H1 (cell line): Measurements from ENCODE around the gene NCCRP1. TPM values are rescaled to one million over a fixed set of nuclear protein-coding genes. Genes with fewer than 3 reads are reported as not detected.

Experiments
- CTCF ChIA-PET: fragments of 300-600 bp; sonication (Branson Sonifier 250); formaldehyde crosslinking; loops from one replicate; lab custom pipeline; 2021; ENCODE audit not compliant: partially characterized antibody; lab: Charles Lee
- POLR2A ChIA-PET: fragments of 300-600 bp; sonication (Branson Sonifier 250); formaldehyde crosslinking; loops from one replicate; lab custom pipeline; 2021; ENCODE audit warnings: inconsistent platforms; ENCODE audit not compliant: partially characterized antibody; lab: Charles Lee
- DNase-seq, 2 experiments: peaks; one replicate each; pipeline versions ENCODE4 v3.0.0 to v3.0.0-alpha.2; 2010 to 2022; ENCODE audit warnings: low spot score in 2 of 2, low read depth in 1 of 2, mixed read lengths in 1 of 2
- FAIRE-seq: peaks from 2 replicates; lab custom pipeline; 2011; peaks lifted over from hg19 to GRCh38; lab: Jason Lieb, UNC
- H2AFZ ChIP-seq: 2 replicates; pipeline ENCODE4 v1.8.1; 2012; ENCODE audit warnings: low read length, inconsistent platforms
- H2AK5ac ChIP-seq: 2 replicates; pipeline ENCODE4 v1.6.1; 2013; ENCODE audit warnings: low read depth, low read length
- H2BK120ac ChIP-seq: replicated peaks from 2 replicates; pipeline ENCODE3; 2013; ENCODE audit warnings: low read depth, low read length, inconsistent platforms
- H2BK12ac ChIP-seq: 2 replicates; pipeline ENCODE4 v1.6.1; 2013; ENCODE audit warnings: low read depth, low read length
- H2BK15ac ChIP-seq: 2 replicates; pipeline ENCODE4 v1.6.1; 2013; ENCODE audit warnings: low read length
- H2BK20ac ChIP-seq: 2 replicates; pipeline ENCODE4 v1.6.1; 2013; ENCODE audit warnings: low read length
- H2BK5ac ChIP-seq: 2 replicates; pipeline ENCODE4 v1.6.1; 2013; ENCODE audit warnings: low read depth, low read length
- H3K14ac ChIP-seq: 2 replicates; pipeline ENCODE4 v1.6.1; 2013; ENCODE audit warnings: inconsistent platforms; ENCODE audit not compliant: insufficient read length
- H3K18ac ChIP-seq: 2 replicates; pipeline ENCODE4 v1.6.1; 2013; ENCODE audit warnings: low read length; ENCODE audit errors: extremely low read depth
- H3K23ac ChIP-seq: 2 replicates; pipeline ENCODE4 v1.6.1; 2013; ENCODE audit warnings: inconsistent platforms; ENCODE audit not compliant: insufficient read length
- H3K23me2 ChIP-seq: 2 replicates; pipeline ENCODE4 v1.6.1; 2013; ENCODE audit warnings: low read depth, low read length
- H3K27ac ChIP-seq: 2 replicates; pipeline ENCODE4 v1.6.1; 2011; ENCODE audit warnings: low read depth, low read length, inconsistent platforms
- H3K27me3 ChIP-seq, 4 experiments: replicated peaks in 1 of 4; 1 replicate in 1 of 4; 2 replicates in 3 of 4; pipeline versions ENCODE4 v1.6.1 to v1.8.1; 2011 to 2013; ENCODE audit warnings: low read length in 3 of 4, mild to moderate bottlenecking in 3 of 4, inconsistent platforms in 2 of 4, mixed read lengths in 2 of 4, moderate library complexity in 1 of 4; ENCODE audit not compliant: control insufficient read depth in 3 of 4, insufficient read depth in 3 of 4; ENCODE audit errors: extremely low read depth in 1 of 4
- H3K36me3 ChIP-seq, 4 experiments: 2 replicates each; pipeline versions ENCODE4 v1.6.1 to v1.8.1; 2011 to 2013; ENCODE audit warnings: mild to moderate bottlenecking in 4 of 4, low read length in 3 of 4, moderate library complexity in 2 of 4, control low read depth in 1 of 4, inconsistent platforms in 1 of 4; ENCODE audit not compliant: insufficient read depth in 4 of 4, control insufficient read depth in 2 of 4
- H3K4ac ChIP-seq: replicated peaks from 2 replicates; pipeline ENCODE3; 2013; ENCODE audit warnings: low read length, low read depth, mixed read lengths, inconsistent platforms; ENCODE audit not compliant: insufficient read length
- H3K4me1 ChIP-seq, 4 experiments: replicated peaks in 1 of 4; 1 replicate in 1 of 4; 2 replicates in 3 of 4; pipeline versions ENCODE4 v1.6.1 to v1.8.1; 2011 to 2013; ENCODE audit warnings: low read length in 3 of 4, inconsistent platforms in 2 of 4, mixed read lengths in 1 of 4; ENCODE audit not compliant: insufficient read depth in 4 of 4, control insufficient read depth in 3 of 4
- H3K4me2 ChIP-seq, 2 experiments: 2 replicates each; pipeline versions ENCODE4 v1.6.1 to v1.8.1; 2011 to 2013; ENCODE audit warnings: low read depth in 2 of 2, low read length in 2 of 2, control low read depth in 1 of 2, inconsistent platforms in 1 of 2, mild to moderate bottlenecking in 1 of 2; ENCODE audit not compliant: insufficient read depth in 1 of 2
- H3K4me3 ChIP-seq, 4 experiments: fragments of 200-600, 300-600 bp in 1 of 4; sonication (generic), shearing (Covaris generic), sonication (Bioruptor Twin) in 1 of 4; 2 replicates each; pipeline versions ENCODE4 v1.5.1 to v1.8.1; 2011 to 2016; ENCODE audit warnings: low read length in 4 of 4, low read depth in 3 of 4, control low read depth in 2 of 4, inconsistent platforms in 2 of 4, mild to moderate bottlenecking in 2 of 4, mixed read lengths in 1 of 4, moderate library complexity in 1 of 4; ENCODE audit not compliant: insufficient read depth in 2 of 4; ENCODE audit errors: extremely low read depth in 1 of 4
- H3K56ac ChIP-seq: replicated peaks from 2 replicates; pipeline ENCODE3; 2013; ENCODE audit warnings: low read depth, mild to moderate bottlenecking, mixed read lengths, low read length, inconsistent platforms; ENCODE audit not compliant: insufficient read length
- H3K79me1 ChIP-seq: 2 replicates; pipeline ENCODE4 v1.6.1; 2013; ENCODE audit warnings: low read depth, low read length, control low read depth
- H3K79me2 ChIP-seq, 2 experiments: 2 replicates each; pipeline versions ENCODE4 v1.6.1 to v1.8.1; 2012 to 2013; ENCODE audit warnings: low read length in 2 of 2, mild to moderate bottlenecking in 2 of 2, inconsistent platforms in 1 of 2; ENCODE audit not compliant: insufficient read depth in 2 of 2, control insufficient read depth in 1 of 2
- H3K9ac ChIP-seq, 4 experiments: replicated peaks in 1 of 4; 1 replicate in 1 of 4; 2 replicates in 3 of 4; pipeline versions ENCODE4 v1.6.1 to v1.8.1; 2011 to 2013; ENCODE audit warnings: low read depth in 3 of 4, low read length in 3 of 4, control low read depth in 2 of 4, mild to moderate bottlenecking in 2 of 4, moderate library complexity in 2 of 4, inconsistent platforms in 1 of 4; ENCODE audit errors: extremely low read depth in 1 of 4
- H3K9me3 ChIP-seq, 2 experiments: 2 replicates each; pipeline versions ENCODE4 v1.6.1 to v1.8.1; 2012 to 2013; ENCODE audit warnings: mild to moderate bottlenecking in 2 of 2, moderate library complexity in 2 of 2, control low read depth in 1 of 2, inconsistent platforms in 1 of 2, low read depth in 1 of 2, low read length in 1 of 2, mixed read lengths in 1 of 2; ENCODE audit not compliant: insufficient read depth in 2 of 2
- H4K20me1 ChIP-seq, 2 experiments: replicated peaks in 1 of 2; 2 replicates each; pipeline versions ENCODE3 to v1.8.1; 2011 to 2013; ENCODE audit warnings: inconsistent platforms in 2 of 2, low read length in 2 of 2, mild to moderate bottlenecking in 1 of 2; ENCODE audit not compliant: insufficient read depth in 2 of 2, control insufficient read depth in 1 of 2
- H4K5ac ChIP-seq: 2 replicates; pipeline ENCODE4 v1.6.1; 2013; ENCODE audit warnings: low read length, low read depth, mixed read lengths, inconsistent platforms; ENCODE audit not compliant: insufficient read length
- H4K8ac ChIP-seq: 2 replicates; pipeline ENCODE4 v1.8.0; 2013; ENCODE audit warnings: mild to moderate bottlenecking, moderate library complexity, low read length, inconsistent platforms; ENCODE audit not compliant: insufficient read depth; ENCODE audit errors: extremely low read depth
- H4K91ac ChIP-seq: replicated peaks from 2 replicates; pipeline ENCODE3; 2013; ENCODE audit warnings: low read length, mixed read lengths, inconsistent platforms; ENCODE audit not compliant: insufficient read length
- BRCA1 ChIP-seq: IDR thresholded peaks from 2 replicates; pipeline ENCODE4 v1.6.1; 2012; ENCODE audit warnings: low read depth, low read length, improper control_type of control experiment
- CHD1 ChIP-seq: IDR thresholded peaks from 2 replicates; pipeline ENCODE4 v1.6.1; 2012; ENCODE audit warnings: low read depth, low read length, improper control_type of control experiment
- CTBP2 ChIP-seq: IDR thresholded peaks from 2 replicates; pipeline ENCODE4 v1.7.0; 2011; ENCODE audit warnings: borderline replicate concordance, mild to moderate bottlenecking, moderate library complexity, mixed read lengths, low read length; ENCODE audit not compliant: insufficient read depth, insufficient read length
- EGR1 ChIP-seq: IDR thresholded peaks from 2 replicates; pipeline ENCODE4 v1.6.1; 2011; ENCODE audit warnings: low read depth, low read length, borderline replicate concordance
- EZH2 ChIP-seq: fragments of 200-600 bp; sonication (generic); IDR thresholded peaks from 2 replicates; pipeline ENCODE4 v1.7.1; 2012; ENCODE audit warnings: low read depth, mild to moderate bottlenecking, moderate library complexity, low read length, inconsistent platforms; ENCODE audit not compliant: severe bottlenecking
- RXRA ChIP-seq: IDR thresholded peaks from 2 replicates; pipeline ENCODE4 v1.6.1; 2011; ENCODE audit warnings: low read depth, mild to moderate bottlenecking, low read length, moderate library complexity; ENCODE audit not compliant: insufficient read depth
- SIX5 ChIP-seq: IDR thresholded peaks from 2 replicates; pipeline ENCODE4 v1.6.1; 2011; ENCODE audit warnings: mild to moderate bottlenecking, low read depth, low read length
- SP2 ChIP-seq: IDR thresholded peaks from 2 replicates; pipeline ENCODE4 v1.6.1; 2012; ENCODE audit warnings: mild to moderate bottlenecking, low read length, inconsistent platforms
- SUZ12 ChIP-seq: fragments of 200-600 bp; sonication (generic); IDR thresholded peaks from 2 replicates; pipeline ENCODE4 v1.6.1; 2012; ENCODE audit warnings: mild to moderate bottlenecking, inconsistent platforms, low read length, moderate library complexity, mixed read lengths
- YY1 ChIP-seq: IDR thresholded peaks from 2 replicates; pipeline ENCODE4 v1.6.1; 2011; ENCODE audit warnings: low read depth, mild to moderate bottlenecking, low read length
- ZNF274 ChIP-seq: IDR thresholded peaks from 2 replicates; pipeline ENCODE4 v1.7.0; 2012; ENCODE audit warnings: low read length, borderline replicate concordance; ENCODE audit errors: extremely low read depth
- WGBS, 2 experiments: shearing (Covaris generic) in 1 of 2; methylation state at CpG; one replicate each; pipeline versions ENCODE4 v1.1.6 to v1.1.7; 2013 to 2015; ENCODE audit warnings: low lambda C conversion rate in 2 of 2, mixed read lengths in 2 of 2, inconsistent platforms in 1 of 2, low coverage in 1 of 2, missing lambda C conversion rate in 1 of 2; ENCODE audit not compliant: insufficient replicate concordance in 2 of 2, insufficient coverage in 1 of 2, insufficient read length in 1 of 2; ENCODE audit errors: extremely low coverage in 1 of 2, missing lambda C conversion rate in 1 of 2; 5-methylcytosine and 5-hydroxymethylcytosine counted together
- polyA plus RNA-seq, 7 experiments: library from polyadenylated mRNA; depleted of rRNA in 3 of 7; stranded (reverse) in 5 of 7; unstranded in 2 of 7; fragments of >200 nt in 5 of 7; fragments of 200-250 nt in 2 of 7; gene quantifications; 1 replicate in 5 of 7; 2 replicates in 1 of 7; 4 replicates in 1 of 7; pipeline versions ENCODE4 v1.2.1 to v1.2.3, GENCODE V29; 2011 to 2013; ENCODE audit warnings: missing spikeins in 2 of 7, mixed read lengths in 2 of 7
- total RNA-seq: library from RNA; stranded (reverse); fragmentation: NEBNext Ultra II Directional; extraction: Animal tissue kit (Norgen Biotek cat#: 25700); gene quantifications from 2 replicates; pipeline ENCODE4 v1.2.1, GENCODE V29; 2021
- TF ChIP-seq, protein P1 (sequence below): IDR thresholded peaks from 2 replicates; pipeline ENCODE4 v1.6.1; 2011; ENCODE audit warnings: low read depth, mild to moderate bottlenecking, low read length; ENCODE audit not compliant: insufficient read depth
- TF ChIP-seq, protein P2 (sequence below): IDR thresholded peaks from 2 replicates; pipeline ENCODE4 v1.6.1; 2012; ENCODE audit warnings: inconsistent platforms

NCCRP1 gene
- total and polyA plus RNA-seq, 2 of the 8 experiments (the other 6 are each of a cell fraction or from before 2014, with no cell fraction given): 2.8 to 7.9 TPM

DNA sequence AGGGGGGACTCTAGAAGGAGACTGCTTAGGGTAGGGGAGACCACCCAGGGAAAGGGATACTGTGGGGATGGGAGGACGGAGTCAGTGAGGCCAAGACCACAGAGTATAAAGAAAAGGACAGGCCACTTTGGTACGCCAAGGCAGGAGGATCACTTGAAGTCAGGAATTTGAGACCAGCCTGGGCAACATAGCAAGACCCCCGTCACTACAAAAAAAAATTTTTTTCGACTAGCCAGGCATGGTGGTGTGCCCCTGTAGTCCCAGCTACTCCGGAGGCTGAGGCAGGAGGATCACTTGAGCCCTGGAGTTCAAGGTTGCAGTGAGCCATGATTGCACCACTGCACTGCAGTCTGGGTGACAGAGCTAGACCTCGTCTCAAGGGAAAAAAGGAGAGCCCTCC, 41.4 kb downstream of the NCCRP1 start:
- peaks cover 0 to 1% of the 10 kb centered on the region in 2 experiments for H4K20me1 ChIP-seq
- CTCF ChIA-PET: interaction anchor here (0.7 to 2.1 kb wide), 3 partner anchors 26 to 127 kb away, joined by 3 to 10 read pairs (median 4); no protein-coding TSS in a partner anchor
- no peaks in the 10 kb centered on the region for H3K9me3 ChIP-seq
- H3K4me1 ChIP-seq: no peaks in the 10 kb centered on the region
- H3K27me3 ChIP-seq: peaks cover 0 to 4% (median 1%) of the 10 kb centered on the region in 4 experiments; a peak in 2 of 7 replicates
- no peak overlapping the region for H4K5ac ChIP-seq
- no peaks in the 10 kb centered on the region for H3K79me1 ChIP-seq
- H3K23me2 ChIP-seq: peaks cover 2% of the 10 kb centered on the region; the same call in 1 of the 2 replicates
- no peak overlapping the region for H3K14ac ChIP-seq
- H2BK12ac ChIP-seq: no peak overlapping the region
- H3K79me2 ChIP-seq: no peaks in the 10 kb centered on the region
- H2AK5ac ChIP-seq: no peak overlapping the region
- no peak overlapping the region for H3K56ac ChIP-seq
- no peak overlapping the region for H3K4me3 ChIP-seq
- no peak overlapping the region for H3K9ac ChIP-seq
- no peak for FAIRE-seq
- no peak overlapping the region for H3K23ac ChIP-seq
- no peak overlapping the region for H3K4me2 ChIP-seq
- no peak overlapping the region for H2AFZ ChIP-seq
- no peak overlapping the region for H3K4ac ChIP-seq
- no peak overlapping the region for H2BK120ac ChIP-seq
- no peak overlapping the region for H2BK5ac ChIP-seq
- H2BK15ac ChIP-seq: no peak overlapping the region
- H3K27ac ChIP-seq: no peak overlapping the region
- no peak overlapping the region for H4K91ac ChIP-seq
- 75% methylated on average over 6 of the region's 6 CpGs; no CpG with 5 or more reads in 1 of the 2 experiments for WGBS, 2 experiments
- no peak overlapping the region for H2BK20ac ChIP-seq
- no peak overlapping the region for H4K8ac ChIP-seq
- H3K18ac ChIP-seq: no peak overlapping the region
- DNase-seq: no peak
- H3K36me3 ChIP-seq: no peaks in the 10 kb centered on the region
- POLR2A ChIA-PET: interaction anchor here (0.6 kb wide), 1 partner anchor 182 kb away, joined by 3 read pairs; no protein-coding TSS in a partner anchor
- TF ChIP-seq BRCA1 (no peak), CHD1 (no peak), CTBP2 (no peak), SUZ12 (no peak), RXRA (no peak), SIX5 (no peak), SP2 (no peak), ZNF274 (no peak), EZH2 (no peak), EGR1 (no peak), YY1 (no peak)
- TF ChIP-seq, protein P1, sequence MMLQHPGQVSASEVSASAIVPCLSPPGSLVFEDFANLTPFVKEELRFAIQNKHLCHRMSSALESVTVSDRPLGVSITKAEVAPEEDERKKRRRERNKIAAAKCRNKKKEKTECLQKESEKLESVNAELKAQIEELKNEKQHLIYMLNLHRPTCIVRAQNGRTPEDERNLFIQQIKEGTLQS: no peak
- TF ChIP-seq, protein P2, sequence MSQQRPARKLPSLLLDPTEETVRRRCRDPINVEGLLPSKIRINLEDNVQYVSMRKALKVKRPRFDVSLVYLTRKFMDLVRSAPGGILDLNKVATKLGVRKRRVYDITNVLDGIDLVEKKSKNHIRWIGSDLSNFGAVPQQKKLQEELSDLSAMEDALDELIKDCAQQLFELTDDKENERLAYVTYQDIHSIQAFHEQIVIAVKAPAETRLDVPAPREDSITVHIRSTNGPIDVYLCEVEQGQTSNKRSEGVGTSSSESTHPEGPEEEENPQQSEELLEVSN: no peak
